K562 (cell line): ENCODE results near the gene SRCIN1. TPM values are rescaled to one million over a fixed set of nuclear protein-coding genes. Genes with fewer than 3 reads are reported as not detected.
"Not testable (repeated sequence)": the region's sequence is repeated elsewhere in the genome, so short reads cannot be mapped to it uniquely, and the experiment has no call there.

Experiments used
- ATAC-seq: fragments of 200-7000 bp; cut with Tn5 transposase; 3 replicates; pipeline ENCODE4 v1.9.1; 2020; ENCODE audit warnings: moderate library complexity
- BruUV-seq: library from RNA; stranded (reverse); fragments of 400-500 nt; replicated peaks from 2 replicates; lab custom pipeline; 2021; lab: Mats Ljungman, UMichigan
- CTCF ChIA-PET: fragments of 300-600 bp; formaldehyde crosslinking; extraction: SDS; loops from one replicate; lab custom pipeline; 2021; ENCODE audit warnings: low intra/inter-chr PET ratio; lab: Yijun Ruan, JAX
- POLR2A ChIA-PET: fragments of 300-600, 350-650 bp; sonication (Branson Sonifier 250); formaldehyde crosslinking; extraction: SDS; loops from one replicate; lab custom pipeline; 2021; ENCODE audit warnings: antibody characterized with exemption, inconsistent platforms; lab: Yijun Ruan, JAX
- DNase-seq, 4 experiments: peaks; one replicate each; pipeline versions ENCODE4 v3.0.0 to v3.0.0-alpha.2; 2011 to 2018; ENCODE audit warnings: low spot score in 3 of 4, mixed read lengths in 3 of 4; ENCODE audit errors: extremely low read depth in 1 of 4
- FAIRE-seq: peaks from 2 replicates; lab custom pipeline; 2011; peaks lifted over from hg19 to GRCh38; lab: Jason Lieb, UNC
- H2AFZ ChIP-seq: 2 replicates; pipeline ENCODE4 v1.6.0; 2011; ENCODE audit warnings: low read depth, low read length, control low read depth, inconsistent platforms
- H3K27ac ChIP-seq: fragments of 200-600 bp; 3 replicates; pipeline ENCODE4 v1.8.0; 2011; ENCODE audit warnings: low read depth, mild to moderate bottlenecking, control low read depth, inconsistent platforms, low read length, moderate library complexity, mixed read lengths; ENCODE audit errors: extremely low read depth
- H3K27me3 ChIP-seq, 2 experiments: fragments of 300-600 bp in 1 of 2; 2 replicates in 1 of 2; 3 replicates in 1 of 2; pipeline versions ENCODE4 v1.6.0 to v1.8.0; 2011; ENCODE audit warnings: inconsistent platforms in 2 of 2, low read length in 2 of 2, mild to moderate bottlenecking in 1 of 2, mixed read lengths in 1 of 2, moderate library complexity in 1 of 2; ENCODE audit not compliant: control insufficient read depth in 2 of 2, insufficient read depth in 2 of 2
- H3K36me3 ChIP-seq: fragments of 300-600 bp; 3 replicates; pipeline ENCODE4 v1.8.0; 2011; ENCODE audit warnings: mild to moderate bottlenecking, low read length, inconsistent platforms; ENCODE audit not compliant: control insufficient read depth, insufficient read depth
- H3K4me1 ChIP-seq, 2 experiments: fragments of 200-600 bp in 1 of 2; replicated peaks in 1 of 2; 2 replicates in 1 of 2; 3 replicates in 1 of 2; pipeline versions ENCODE4 v1.5.1 to v1.8.0; 2011; ENCODE audit warnings: inconsistent platforms in 2 of 2, low read length in 2 of 2, mild to moderate bottlenecking in 1 of 2, mixed read lengths in 1 of 2, moderate library complexity in 1 of 2; ENCODE audit not compliant: control insufficient read depth in 2 of 2, insufficient read depth in 2 of 2
- H3K4me2 ChIP-seq: 2 replicates; pipeline ENCODE4 v1.6.1; 2011; ENCODE audit warnings: low read length, control low read depth, inconsistent platforms, mixed read lengths; ENCODE audit not compliant: insufficient read depth
- H3K4me3 ChIP-seq: fragments of 200-600 bp; sonication (generic), shearing (Covaris generic); 2 replicates; pipeline ENCODE4 v1.5.1; 2016; ENCODE audit warnings: control low read depth, inconsistent platforms
- H3K79me2 ChIP-seq: fragments of 200-600 bp; 3 replicates; pipeline ENCODE4 v1.8.0; 2011; ENCODE audit warnings: low read length, inconsistent platforms; ENCODE audit not compliant: control insufficient read depth, insufficient read depth
- H3K9ac ChIP-seq, 2 experiments: 2 replicates each; pipeline versions ENCODE4 v1.6.0 to v1.6.1; 2011; ENCODE audit warnings: low read depth in 2 of 2, low read length in 2 of 2, control low read depth in 1 of 2, inconsistent platforms in 1 of 2, mild to moderate bottlenecking in 1 of 2, mixed read lengths in 1 of 2; ENCODE audit not compliant: insufficient read depth in 1 of 2
- H3K9me1 ChIP-seq: one replicate; pipeline ENCODE4 v1.6.0; 2011; ENCODE audit warnings: inconsistent platforms, mild to moderate bottlenecking, low read length, moderate library complexity; ENCODE audit not compliant: control insufficient read depth, insufficient read depth
- H3K9me3 ChIP-seq: replicated peaks from 2 replicates; pipeline ENCODE4 v1.5.1; 2011; ENCODE audit warnings: low read depth, low read length, inconsistent platforms; ENCODE audit not compliant: control insufficient read depth, insufficient read depth
- H4K20me1 ChIP-seq: replicated peaks from 2 replicates; pipeline ENCODE4 v1.6.1; 2011; ENCODE audit warnings: low read length, inconsistent platforms, mixed read lengths; ENCODE audit not compliant: control insufficient read depth, insufficient read depth
- PCBP1 ChIP-seq: fragments of 200-400 bp; formaldehyde crosslinking; IDR thresholded peaks from 2 replicates; pipeline ENCODE4 v1.6.1; 2018; ENCODE audit warnings: mild to moderate bottlenecking, low read depth, low read length; ENCODE audit not compliant: poor library complexity, severe bottlenecking
- SRSF7 ChIP-seq: fragments of 200-400 bp; formaldehyde crosslinking; optimal IDR thresholded peaks from 2 replicates; pipeline ENCODE3; 2017; ENCODE audit warnings: mild to moderate bottlenecking, low read depth, low read length
- ZNF740 ChIP-seq, 3 experiments: fragments of 200-800 bp in 1 of 3; sonication (Bioruptor generic) in 1 of 3; sonication (generic) in 1 of 3; formaldehyde crosslinking in 1 of 3; IDR thresholded peaks; 2 replicates each; pipeline versions ENCODE4 v1.6.1 to v1.8.0; 2016 to 2022; ENCODE audit warnings: mild to moderate bottlenecking in 2 of 3, missing compliant biosample characterization in 2 of 3, missing genetic modification characterization in 2 of 3, missing genetic modification reagents in 1 of 3
- WGBS: fragments of 100-300 bp; shearing (Covaris generic); methylation state at CpG from one replicate; pipeline ENCODE4 v1.1.6; 2016; ENCODE audit warnings: low coverage, mixed read lengths; ENCODE audit not compliant: insufficient coverage; ENCODE audit errors: missing lambda C conversion rate; 5-methylcytosine and 5-hydroxymethylcytosine counted together
- in situ Hi-C: fragments of 300-500 bp; cut with MboI; formaldehyde crosslinking; loops from 4 replicates; pipeline ENCODE4 v1.15.0; 2018; ENCODE audit warnings: inconsistent platforms, mixed read lengths
- intact Hi-C: fragments of 100-400 bp; cut with micrococcal nuclease; formaldehyde crosslinking; loops from 2 replicates; pipeline ENCODE4 v1.14.2; 2022
- polyA plus RNA-seq, 8 experiments: library from polyadenylated mRNA; depleted of rRNA in 4 of 8; stranded (reverse) in 5 of 8; unstranded in 3 of 8; fragments of >200 nt; fragmentation: Nextera tagmentation in 2 of 8; fragmentation: Illumina TruSeq in 1 of 8; extraction: Ambion mirVana in 2 of 8; extraction: Trizol in 1 of 8; gene quantifications; 2 replicates each; pipeline versions ENCODE4 v1.2.1 to v1.2.3, GENCODE V29; 2011 to 2014; ENCODE audit warnings: inconsistent platforms in 1 of 8, missing spikeins in 1 of 8
- total RNA-seq, 7 experiments: library from RNA; depleted of rRNA in 6 of 7; stranded (reverse); fragments of >200 nt in 6 of 7; fragmentation: Illumina TruSeq in 2 of 7; extraction: Trizol in 2 of 7; gene quantifications; 2 replicates each; pipeline versions ENCODE4 v1.2.1 to v1.2.3, GENCODE V29; 2011 to 2021; ENCODE audit warnings: low replicate concordance in 1 of 7
- TF ChIP-seq, protein P1 (sequence below), 3 experiments: fragments of 200-800 bp in 1 of 3; fragments of 250-450 bp in 1 of 3; fragments of 450-650 bp in 1 of 3; sonication (Bioruptor Pico) in 1 of 3; sonication (Bioruptor generic) in 1 of 3; formaldehyde crosslinking in 1 of 3; IDR thresholded peaks; 2 replicates each; pipeline versions ENCODE4 v1.6.1 to v1.8.0; 2016 to 2022; ENCODE audit warnings: mild to moderate bottlenecking in 2 of 3, missing genetic modification characterization in 2 of 3, missing compliant biosample characterization in 1 of 3, moderate library complexity in 1 of 3

The SRCIN1 gene
- total and polyA plus RNA-seq, 9 of the 15 experiments (the other 6 are each of a cell fraction or from before 2014, with no cell fraction given) = 0.09 to 0.33 (median 0.13) TPM; not detected in 6

GRCh38 chr17:38653230-38653629, 47.5 kb upstream of the SRCIN1 start (continued):
- TF ChIP-seq ZNF740 (CRISPR knock-in tag; IDR thresholded peaks at IDR 0.05) = no peak
- TF ChIP-seq ZNF740 (tag; IDR thresholded peaks at IDR 0.05) = no peak
- no peak for TF ChIP-seq SRSF7
- no peak for TF ChIP-seq PCBP1
- TF ChIP-seq, protein P1, sequence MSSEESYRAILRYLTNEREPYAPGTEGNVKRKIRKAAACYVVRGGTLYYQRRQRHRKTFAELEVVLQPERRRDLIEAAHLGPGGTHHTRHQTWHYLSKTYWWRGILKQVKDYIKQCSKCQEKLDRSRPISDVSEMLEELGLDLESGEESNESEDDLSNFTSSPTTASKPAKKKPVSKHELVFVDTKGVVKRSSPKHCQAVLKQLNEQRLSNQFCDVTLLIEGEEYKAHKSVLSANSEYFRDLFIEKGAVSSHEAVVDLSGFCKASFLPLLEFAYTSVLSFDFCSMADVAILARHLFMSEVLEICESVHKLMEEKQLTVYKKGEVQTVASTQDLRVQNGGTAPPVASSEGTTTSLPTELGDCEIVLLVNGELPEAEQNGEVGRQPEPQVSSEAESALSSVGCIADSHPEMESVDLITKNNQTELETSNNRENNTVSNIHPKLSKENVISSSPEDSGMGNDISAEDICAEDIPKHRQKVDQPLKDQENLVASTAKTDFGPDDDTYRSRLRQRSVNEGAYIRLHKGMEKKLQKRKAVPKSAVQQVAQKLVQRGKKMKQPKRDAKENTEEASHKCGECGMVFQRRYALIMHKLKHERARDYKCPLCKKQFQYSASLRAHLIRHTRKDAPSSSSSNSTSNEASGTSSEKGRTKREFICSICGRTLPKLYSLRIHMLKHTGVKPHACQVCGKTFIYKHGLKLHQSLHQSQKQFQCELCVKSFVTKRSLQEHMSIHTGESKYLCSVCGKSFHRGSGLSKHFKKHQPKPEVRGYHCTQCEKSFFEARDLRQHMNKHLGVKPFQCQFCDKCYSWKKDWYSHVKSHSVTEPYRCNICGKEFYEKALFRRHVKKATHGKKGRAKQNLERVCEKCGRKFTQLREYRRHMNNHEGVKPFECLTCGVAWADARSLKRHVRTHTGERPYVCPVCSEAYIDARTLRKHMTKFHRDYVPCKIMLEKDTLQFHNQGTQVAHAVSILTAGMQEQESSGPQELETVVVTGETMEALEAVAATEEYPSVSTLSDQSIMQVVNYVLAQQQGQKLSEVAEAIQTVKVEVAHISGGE (CRISPR knock-in tag; IDR thresholded peaks at IDR 0.05) = no peak

GRCh38 chr17:38650653-38651173, 45.0 kb upstream of the SRCIN1 start:
- DNase-seq, H3K9me1 ChIP-seq, H3K9ac ChIP-seq, H4K20me1 ChIP-seq, H3K27ac ChIP-seq, in situ Hi-C loops, BruUV-seq, H3K36me3 ChIP-seq, H3K4me3 ChIP-seq, FAIRE-seq, H3K9me3 ChIP-seq, ATAC-seq, H3K4me2 ChIP-seq, H2AFZ ChIP-seq, intact Hi-C loops, H3K79me2 ChIP-seq, CTCF ChIA-PET: not testable (repeated sequence)
- Histone ChIP-seq H3K27me3 (peaks cover 5 to 33% of the 10 kb centered on the region in 2 experiments; a peak in 3 of 5 replicates), H3K4me1 (peaks cover 7 to 17% of the 10 kb centered on the region in 2 experiments; a peak in 4 of 5 replicates)
- POLR2A ChIA-PET = interaction anchor here (0.7 kb wide), 1 partner anchor 368 kb away, joined by 4 read pairs; no protein-coding TSS in a partner anchor
- WGBS = 25% methylated on average over 9 of the region's 11 CpGs
